GM10266 (cell line): ENCODE measurements around the gene PIWIL4.

ENCODE experiments used
- DNase-seq: peaks from one replicate; pipeline ENCODE4 v3.0.0; 2012; ENCODE audit errors: extremely low spot score
- TF ChIP-seq, protein P1 (sequence below): IDR thresholded peaks from 2 replicates; pipeline ENCODE4 v1.5.1; 2012; ENCODE audit warnings: mild to moderate bottlenecking, low read depth; ENCODE audit not compliant: control insufficient read depth, insufficient read depth; ENCODE audit errors: missing control alignments

PIWIL4 gene

DNA sequence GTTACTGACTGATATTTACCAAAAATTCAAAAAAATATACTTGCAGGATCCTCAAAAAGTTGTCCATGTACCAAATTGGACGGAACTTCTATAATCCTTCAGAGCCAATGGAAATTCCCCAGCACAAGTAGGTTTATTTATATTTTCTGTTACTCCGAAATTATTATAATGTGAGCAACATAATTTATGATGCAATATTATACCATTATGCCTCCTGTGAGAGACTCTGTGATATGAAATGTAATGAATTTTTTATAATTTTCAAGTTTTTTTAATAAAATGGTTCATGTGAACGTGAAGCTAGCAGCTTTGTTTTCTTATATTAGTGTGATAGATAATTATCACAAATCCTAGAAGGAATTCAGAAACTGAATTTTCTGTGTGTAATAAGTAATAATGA, 18.2 kb downstream of the PIWIL4 start:
- TF ChIP-seq, protein P1, sequence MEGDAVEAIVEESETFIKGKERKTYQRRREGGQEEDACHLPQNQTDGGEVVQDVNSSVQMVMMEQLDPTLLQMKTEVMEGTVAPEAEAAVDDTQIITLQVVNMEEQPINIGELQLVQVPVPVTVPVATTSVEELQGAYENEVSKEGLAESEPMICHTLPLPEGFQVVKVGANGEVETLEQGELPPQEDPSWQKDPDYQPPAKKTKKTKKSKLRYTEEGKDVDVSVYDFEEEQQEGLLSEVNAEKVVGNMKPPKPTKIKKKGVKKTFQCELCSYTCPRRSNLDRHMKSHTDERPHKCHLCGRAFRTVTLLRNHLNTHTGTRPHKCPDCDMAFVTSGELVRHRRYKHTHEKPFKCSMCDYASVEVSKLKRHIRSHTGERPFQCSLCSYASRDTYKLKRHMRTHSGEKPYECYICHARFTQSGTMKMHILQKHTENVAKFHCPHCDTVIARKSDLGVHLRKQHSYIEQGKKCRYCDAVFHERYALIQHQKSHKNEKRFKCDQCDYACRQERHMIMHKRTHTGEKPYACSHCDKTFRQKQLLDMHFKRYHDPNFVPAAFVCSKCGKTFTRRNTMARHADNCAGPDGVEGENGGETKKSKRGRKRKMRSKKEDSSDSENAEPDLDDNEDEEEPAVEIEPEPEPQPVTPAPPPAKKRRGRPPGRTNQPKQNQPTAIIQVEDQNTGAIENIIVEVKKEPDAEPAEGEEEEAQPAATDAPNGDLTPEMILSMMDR = no peak
- DNase-seq = no peak

DNA sequence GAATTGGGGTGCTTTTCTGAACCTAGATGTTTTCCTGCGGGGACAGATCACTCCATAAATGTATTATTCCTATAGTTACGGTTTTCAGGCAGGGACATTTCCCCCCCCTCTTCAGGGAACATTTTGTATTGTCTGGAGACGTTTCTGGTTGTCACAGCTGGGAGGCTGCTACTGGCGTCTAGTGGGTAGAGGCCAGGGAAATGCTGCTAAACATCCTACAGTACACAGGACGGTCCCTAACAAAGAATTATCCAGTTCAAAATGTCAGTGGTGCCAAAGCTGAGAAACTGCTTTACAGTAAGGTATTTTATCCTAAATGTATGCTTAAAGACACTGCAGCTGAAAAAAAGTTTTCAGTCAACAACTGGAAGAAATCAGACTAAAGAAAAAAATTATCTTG, 19.4 kb downstream of the PIWIL4 start:
- TF ChIP-seq, protein P1 = no peak
- DNase-seq = no peak

DNA sequence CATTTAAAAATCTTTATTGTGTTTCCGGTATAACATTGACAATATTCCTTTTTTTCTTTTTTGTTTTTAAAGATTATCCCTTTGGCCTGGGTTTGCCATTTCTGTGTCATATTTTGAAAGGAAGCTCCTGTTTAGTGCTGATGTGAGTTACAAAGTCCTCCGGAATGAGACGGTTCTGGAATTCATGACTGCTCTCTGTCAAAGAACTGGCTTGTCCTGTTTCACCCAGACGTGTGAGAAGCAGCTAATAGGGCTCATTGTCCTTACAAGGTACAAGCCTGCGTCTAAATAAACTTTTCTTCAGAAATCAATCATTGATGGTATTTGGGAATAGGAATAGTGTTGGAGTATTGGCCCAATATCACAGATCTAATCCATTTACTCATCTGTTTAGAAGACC, 19.8 kb downstream of the PIWIL4 start:
- DNase-seq = no peak
- TF ChIP-seq, protein P1 = no peak

DNA sequence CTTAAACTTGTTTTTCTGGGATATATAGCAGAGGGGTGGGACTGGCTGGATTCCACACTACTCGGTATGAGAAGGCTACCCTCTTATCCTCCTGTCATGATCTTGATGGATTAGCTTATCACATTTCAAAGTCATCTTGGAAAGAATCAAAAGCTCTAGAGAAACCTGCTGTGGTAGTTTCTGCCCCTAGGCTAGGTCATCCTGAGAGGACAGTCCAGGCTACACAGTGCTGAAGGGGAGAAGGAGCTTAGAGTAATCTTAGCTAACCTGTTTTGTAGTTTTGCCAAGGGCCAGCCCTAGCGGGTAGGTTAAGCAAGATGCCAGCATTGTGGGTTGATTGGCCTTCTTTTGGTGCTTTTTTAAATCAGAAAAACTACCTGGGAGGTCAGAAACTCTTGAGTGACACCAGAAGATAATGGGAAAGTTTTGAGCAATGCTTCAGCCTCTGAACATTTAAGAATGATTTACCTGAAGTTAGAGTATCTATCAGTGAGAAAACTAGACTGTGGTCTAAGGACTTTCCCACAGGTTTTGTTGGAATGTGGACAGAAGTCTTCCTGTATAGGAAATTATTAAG, 21.3 kb downstream of the PIWIL4 start:
- DNase-seq = no peak
- TF ChIP-seq, protein P1 = no peak

DNA sequence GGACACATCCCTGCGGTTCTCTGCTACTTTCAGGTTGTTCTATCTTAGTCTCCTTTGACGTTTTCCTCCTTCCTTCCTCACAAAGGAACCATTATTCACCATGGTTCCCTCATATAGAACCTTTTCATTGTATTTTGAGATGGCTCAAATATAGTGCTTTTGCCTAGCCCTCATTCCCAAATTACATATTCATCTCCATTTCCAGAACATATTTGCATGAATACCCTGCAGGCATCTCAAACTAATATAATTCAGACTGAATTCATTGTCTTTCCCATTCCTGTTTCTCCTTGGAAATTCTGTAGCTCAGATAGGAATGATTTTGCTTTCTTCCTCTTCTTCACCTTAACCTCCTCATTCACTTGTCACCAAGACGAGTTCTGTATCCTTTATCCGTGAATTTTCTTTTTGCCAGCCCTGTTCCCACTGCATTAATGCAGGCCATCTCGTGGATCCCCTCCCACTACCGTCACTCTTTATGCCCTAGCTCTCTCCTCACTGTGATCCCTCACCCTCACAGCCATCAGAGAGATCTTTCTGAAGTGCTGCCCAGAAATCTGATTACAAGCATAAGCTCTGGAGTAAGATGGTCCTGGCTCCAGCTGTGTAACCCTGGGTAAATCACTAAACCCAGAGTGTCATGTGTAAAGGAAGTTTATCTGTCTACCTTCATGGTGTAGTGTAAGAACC, 23.3 kb downstream of the PIWIL4 start:
- TF ChIP-seq, protein P1 = no peak

DNA sequence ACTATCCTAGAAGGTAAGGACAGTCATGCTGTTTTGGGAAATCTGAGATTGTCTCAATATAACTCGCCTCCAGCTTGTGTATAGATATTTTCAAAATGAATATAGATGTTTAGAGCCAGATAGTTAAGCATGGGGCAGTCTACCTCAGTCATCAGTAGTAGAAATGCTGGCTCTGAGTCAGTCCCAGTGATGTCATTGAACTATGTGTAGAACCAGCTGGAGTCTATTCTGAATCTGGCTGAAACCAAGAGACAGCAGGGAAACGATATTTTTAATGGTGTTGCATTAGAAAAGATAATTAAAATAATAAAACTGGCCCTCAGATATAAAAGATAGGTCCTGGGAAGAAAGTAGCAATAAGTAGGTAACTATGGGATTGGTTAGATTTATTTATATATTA, 25.9 kb downstream of the PIWIL4 start:
- TF ChIP-seq, protein P1 = no peak
- DNase-seq = no peak

More for the DNA sequence above, 23.3 kb downstream of the PIWIL4 start:
- DNase-seq = no peak

DNA sequence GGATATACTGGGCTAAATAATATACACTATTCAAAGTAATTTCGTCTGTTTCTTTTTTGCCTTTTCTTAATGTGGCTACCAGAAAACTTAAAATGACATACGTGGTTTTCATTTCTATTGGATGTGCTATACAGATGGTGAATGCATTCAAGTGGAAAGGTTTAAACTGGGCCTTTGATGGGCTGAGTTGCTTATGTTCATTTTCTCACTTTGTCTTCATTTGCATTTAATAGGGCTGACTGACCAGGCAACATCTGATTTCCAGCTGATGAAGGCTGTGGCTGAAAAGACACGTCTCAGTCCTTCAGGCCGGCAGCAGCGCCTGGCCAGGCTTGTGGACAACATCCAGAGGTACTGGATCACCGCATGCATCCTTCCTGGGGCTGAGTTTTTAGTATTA, 27.9 kb downstream of the PIWIL4 start:
- DNase-seq = no peak
- TF ChIP-seq, protein P1 = no peak
